DMS 273 (cell line): Measurements from ENCODE around the gene WASL.
"Not testable (repeated sequence)": the region's sequence is repeated elsewhere in the genome, so short reads cannot be mapped to it uniquely, and the experiment has no call there.

Source experiments
- DNase-seq: peaks from one replicate; lab custom pipeline; 2025; ENCODE audit not compliant: unreplicated experiment; lab: John Stamatoyannopoulos, UW

The WASL gene

GRCh38 chr7:123735539-123735938, 13.3 kb downstream of the WASL start:
- DNase-seq: no peak

- no peak for DNase-seq
These were observed 14.3 kb downstream of the WASL start for GRCh38 chr7:123734498-123734897.

- DNase-seq: no peak
These were observed 16.3 kb downstream of the WASL start for GRCh38 chr7:123732413-123733091.

- no peak for DNase-seq
These were observed 19.6 kb downstream of the WASL start for GRCh38 chr7:123729218-123729578.

GRCh38 chr7:123727071-123727837, 21.5 kb downstream of the WASL start:
- no peak for DNase-seq

GRCh38 chr7:123725586-123726171, 23.1 kb downstream of the WASL start:
- DNase-seq: peak; percentile 79

- no peak for DNase-seq
These were observed 24.0 kb downstream of the WASL start for GRCh38 chr7:123724817-123725253.

DNA sequence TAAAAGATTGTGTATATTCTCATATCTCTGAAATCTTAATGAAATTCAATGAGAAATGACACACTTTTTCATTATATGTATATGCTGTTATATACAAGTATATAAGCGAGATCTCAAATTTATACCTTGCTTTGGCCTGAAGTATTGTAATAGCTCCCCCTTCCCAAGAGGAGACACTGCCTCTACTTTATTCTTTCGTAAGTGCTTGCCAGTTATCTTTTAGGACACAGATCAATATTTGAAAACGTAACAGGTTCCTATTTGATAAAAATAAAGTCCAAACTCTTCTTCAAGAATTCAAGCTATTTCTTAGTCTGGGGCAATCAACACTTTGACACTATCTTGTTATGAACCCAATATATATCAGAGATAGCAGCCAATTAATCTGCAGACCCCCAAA, 24.9 kb downstream of the WASL start:
- no peak for DNase-seq

DNA sequence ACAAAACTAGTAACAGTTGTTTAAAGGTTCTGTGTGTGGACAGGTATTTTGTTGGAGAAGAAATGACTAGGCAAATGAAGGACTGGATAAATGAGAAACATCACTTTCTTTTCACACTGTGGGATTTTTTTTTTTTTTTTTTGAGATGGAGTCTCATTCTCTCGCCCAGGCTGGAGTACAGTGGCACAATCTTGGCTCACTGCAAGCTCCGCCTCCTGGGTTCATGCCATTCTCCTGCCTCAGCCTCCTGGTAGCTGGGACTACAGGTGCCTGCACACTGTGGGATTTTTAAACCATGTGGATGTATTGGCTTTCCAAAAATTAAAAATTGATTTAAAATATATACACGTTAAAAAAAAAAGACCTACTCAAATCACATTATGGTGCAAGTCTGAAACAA, 28.3 kb downstream of the WASL start:
- not testable (repeated sequence) for DNase-seq

DNA sequence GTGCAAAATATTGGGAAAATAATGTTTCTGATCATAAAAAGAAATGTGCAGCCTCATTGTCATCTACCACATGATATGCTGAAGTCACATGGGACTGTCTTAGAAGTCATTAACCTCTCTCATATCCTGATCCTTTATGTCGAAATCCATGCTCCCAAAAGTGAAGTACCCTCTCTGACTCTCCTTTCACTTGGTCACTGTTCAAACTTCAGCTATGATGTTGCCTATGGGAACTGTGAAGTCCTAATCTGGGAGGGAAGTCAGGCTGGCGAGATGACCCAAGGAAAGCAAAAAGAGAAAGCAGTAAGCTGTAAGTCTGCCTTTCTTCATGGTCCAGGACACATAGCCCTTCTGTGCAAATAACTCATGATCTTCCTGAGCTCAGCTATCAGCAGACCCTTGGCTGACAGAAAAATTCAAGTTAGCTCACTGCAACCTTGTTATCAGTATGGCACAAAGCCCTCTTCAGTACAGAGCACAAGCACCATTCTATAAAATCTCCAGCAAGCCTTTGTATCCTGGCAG, 29.5 kb downstream of the WASL start:
- no peak for DNase-seq

- no peak for DNase-seq
These were observed 30.0 kb downstream of the WASL start for GRCh38 chr7:123718773-123719172.

- no peak for DNase-seq
These were observed 31.1 kb downstream of the WASL start for GRCh38 chr7:123717689-123718088.

DNA sequence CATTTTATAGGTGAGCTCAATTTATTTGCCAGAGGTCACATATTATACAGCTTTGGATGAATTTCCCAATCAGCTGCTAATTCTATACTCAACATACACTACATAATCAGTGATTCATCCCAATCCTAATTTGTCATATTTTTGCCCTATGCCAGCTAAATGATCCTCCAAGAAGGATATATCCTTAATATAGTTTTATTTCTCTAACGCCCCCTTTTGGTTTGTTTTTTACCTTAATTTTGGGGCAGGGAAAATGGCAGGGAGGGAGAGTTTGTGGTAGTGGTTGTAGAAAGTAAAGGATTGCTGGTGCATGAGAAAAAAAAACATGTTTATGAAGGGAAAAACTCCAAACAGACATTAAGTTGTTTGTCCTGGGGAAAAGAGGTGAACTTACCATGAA, 31.9 kb downstream of the WASL start:
- DNase-seq: no peak

DNA sequence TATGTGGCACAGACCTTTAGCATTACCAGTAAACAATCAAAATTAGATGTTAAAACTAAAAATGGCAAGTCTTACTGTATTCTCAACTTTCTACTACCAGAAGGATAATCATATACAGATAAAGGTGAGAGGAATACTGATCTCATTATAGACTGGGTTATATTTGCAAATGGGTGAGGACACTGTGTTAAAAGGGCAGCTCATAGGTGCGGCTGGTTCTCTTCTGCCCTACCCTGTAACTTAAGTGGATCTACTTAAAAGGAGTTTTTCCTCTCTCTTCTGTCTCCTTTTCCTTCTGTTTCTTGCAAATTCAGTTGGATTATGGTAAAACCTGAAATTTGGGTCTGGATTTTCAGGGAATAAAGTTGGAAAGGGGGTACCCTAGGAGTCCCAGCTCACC, 33.0 kb downstream of the WASL start:
- DNase-seq: no peak

GRCh38 chr7:123715198-123715597, 33.6 kb downstream of the WASL start:
- no peak for DNase-seq

- no peak for DNase-seq
These were observed 34.3 kb downstream of the WASL start for GRCh38 chr7:123714296-123715080.

- DNase-seq: no peak
These were observed 36.2 kb downstream of the WASL start for GRCh38 chr7:123712619-123713018.

DNA sequence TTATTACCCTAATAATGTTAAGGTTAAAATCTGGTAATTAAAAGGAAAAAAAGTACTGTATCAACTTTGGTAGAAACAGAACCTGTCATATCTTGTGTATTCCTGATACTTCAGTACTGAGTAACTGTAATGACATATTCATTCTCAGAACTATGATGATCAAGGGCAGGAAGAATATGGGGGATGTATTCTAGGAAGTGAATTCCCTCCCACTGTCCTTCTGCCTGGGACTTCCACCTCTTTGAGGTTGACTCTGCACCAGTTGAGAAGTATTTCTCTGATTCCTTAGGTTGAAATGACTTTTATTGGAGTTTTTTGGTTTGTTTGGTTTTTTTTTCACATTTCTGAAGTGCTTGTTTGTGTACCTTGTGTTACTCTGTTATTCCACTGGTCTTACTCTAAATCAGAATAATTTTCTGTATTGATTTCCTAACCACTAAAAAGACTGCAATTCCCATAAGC, 36.9 kb downstream of the WASL start:
- no peak for DNase-seq

GRCh38 chr7:123710683-123711082, 38.1 kb downstream of the WASL start:
- DNase-seq: no peak

GRCh38 chr7:123709525-123709924, 39.3 kb downstream of the WASL start:
- DNase-seq: no peak

GRCh38 chr7:123705211-123705901, 43.4 kb downstream of the WASL start:
- DNase-seq: no peak
